ENCODE measurements around the gene IGF1. TPM values are rescaled to one million over a fixed set of nuclear protein-coding genes. Genes with fewer than 3 reads are reported as not detected.

Gene IGF1
- total and polyA plus RNA-seq, 10 of the 15 experiments (the other 5 are each of a cell fraction or from before 2014, with no cell fraction given): 2.4 to 9.2 (median 3.5) TPM

GRCh38 chr12:102475355-102475754, 5.0 kb downstream of the IGF1 start:
- Histone ChIP-seq H3K4me3 (no peak overlapping the region), H3K36me3 (ENCODE audit: control insufficient read depth in 2 of 2, insufficient read depth in 2 of 2, low read length in 1 of 2) (no peaks in the 10 kb centered on the region), H3K4me2 (ENCODE audit: control insufficient read depth, insufficient read depth) (peak overlapping the region; percentile 38; the same call in 1 of the 2 replicates), H3K9ac (ENCODE audit: control insufficient read depth, insufficient read depth, low read length) (no peak overlapping the region), H2AFZ (ENCODE audit: control insufficient read depth, low read depth, low read length) (no peak overlapping the region), H3K27me3 (replicated peaks in 1 of 2; ENCODE audit: control insufficient read depth in 2 of 2, insufficient read depth in 2 of 2, low read length in 1 of 2) (no peaks in the 10 kb centered on the region), H3K4me1 (ENCODE audit: control insufficient read depth, insufficient read depth, low read length) (peaks cover 19% of the 10 kb centered on the region), H3K9me3 (replicated peaks; ENCODE audit: control insufficient read depth, insufficient read depth, low read length) (no peaks in the 10 kb centered on the region; the same call in 2 of the 3 replicates), H3K79me2 (ENCODE audit: control insufficient read depth, insufficient read depth, low read length) (peaks cover 7% of the 10 kb centered on the region), H4K20me1 (ENCODE audit: control insufficient read depth, insufficient read depth) (no peaks in the 10 kb centered on the region), H3K27ac (ENCODE audit: control insufficient read depth, insufficient read depth) (no peak overlapping the region)
- WGBS (ENCODE audit: insufficient coverage, insufficient replicate concordance, low lambda C conversion rate, missing lambda C conversion rate): 80% methylated on average over 9 of the region's 9 CpGs
- no peak for ATAC-seq
- CTCF ChIA-PET: interaction anchor here (0.6 kb wide), 1 partner anchor 9 kb away, joined by 3 read pairs; no protein-coding TSS in a partner anchor
- no peak for TF ChIP-seq ZBTB4 (CRISPR knock-in tag; IDR thresholded peaks at IDR 0.05)
- TF ChIP-seq SUZ12 (IDR thresholded peaks at IDR 0.05; ENCODE audit: unreplicated experiment): no peak
- TF ChIP-seq NFYB (IDR thresholded peaks at IDR 0.05; ENCODE audit: insufficient read depth, low read depth, low read length): no peak
- no peak for TF ChIP-seq CUX1 (IDR thresholded peaks at IDR 0.05; ENCODE audit: insufficient replicate concordance, low read depth, low read length)
- TF ChIP-seq BMI1 (IDR thresholded peaks at IDR 0.05; ENCODE audit: borderline replicate concordance): no peak
- TF ChIP-seq IKZF2 (IDR thresholded peaks at IDR 0.05): no peak
- TF ChIP-seq STAT3 (IDR thresholded peaks at IDR 0.05; ENCODE audit: low read depth, low read length): no peak
- no peak for TF ChIP-seq DPF2 (IDR thresholded peaks at IDR 0.05)
- no peak for FAIRE-seq
- POLR2A ChIA-PET: no interaction called here
- intact Hi-C loops (cut with micrococcal nuclease; ENCODE audit: unreplicated experiment): no loop called here
- no peak for DNase-seq (ENCODE audit: low read depth, low spot score)
- BruUV-seq (replicated peaks): no TSS peak
- RAD21 ChIA-PET (ENCODE audit: unreplicated experiment): no interaction called here
- in situ Hi-C loops (cut with MboI): no loop called here
- SMC1A ChIA-PET (ENCODE audit: uncharacterized antibody, unreplicated experiment): interaction anchor here (6.6 kb wide), 1 partner anchor 8 kb away, joined by 42 read pairs; no protein-coding TSS in a partner anchor
